Panc1 (cell line): ENCODE measurements around the gene PCDHGC3.

ENCODE experiments used
- POLR2AphosphoS5 ChIP-seq: IDR thresholded peaks from 2 replicates; pipeline ENCODE4 v1.6.1; 2012; ENCODE audit warnings: mild to moderate bottlenecking, low read depth, low read length, moderate library complexity
- TF ChIP-seq, protein P1 (sequence below): fragments of 450-650 bp; IDR thresholded peaks from 2 replicates; pipeline ENCODE4 v1.5.1; 2017; ENCODE audit warnings: mild to moderate bottlenecking
- TF ChIP-seq, protein P2 (sequence below), 2 experiments: IDR thresholded peaks; 2 replicates each; pipeline ENCODE4 v1.6.1; 2011 to 2012; ENCODE audit warnings: low read depth in 2 of 2, control low read depth in 1 of 2, low read length in 1 of 2, mild to moderate bottlenecking in 1 of 2, moderate library complexity in 1 of 2; ENCODE audit not compliant: insufficient read depth in 1 of 2

DNA sequence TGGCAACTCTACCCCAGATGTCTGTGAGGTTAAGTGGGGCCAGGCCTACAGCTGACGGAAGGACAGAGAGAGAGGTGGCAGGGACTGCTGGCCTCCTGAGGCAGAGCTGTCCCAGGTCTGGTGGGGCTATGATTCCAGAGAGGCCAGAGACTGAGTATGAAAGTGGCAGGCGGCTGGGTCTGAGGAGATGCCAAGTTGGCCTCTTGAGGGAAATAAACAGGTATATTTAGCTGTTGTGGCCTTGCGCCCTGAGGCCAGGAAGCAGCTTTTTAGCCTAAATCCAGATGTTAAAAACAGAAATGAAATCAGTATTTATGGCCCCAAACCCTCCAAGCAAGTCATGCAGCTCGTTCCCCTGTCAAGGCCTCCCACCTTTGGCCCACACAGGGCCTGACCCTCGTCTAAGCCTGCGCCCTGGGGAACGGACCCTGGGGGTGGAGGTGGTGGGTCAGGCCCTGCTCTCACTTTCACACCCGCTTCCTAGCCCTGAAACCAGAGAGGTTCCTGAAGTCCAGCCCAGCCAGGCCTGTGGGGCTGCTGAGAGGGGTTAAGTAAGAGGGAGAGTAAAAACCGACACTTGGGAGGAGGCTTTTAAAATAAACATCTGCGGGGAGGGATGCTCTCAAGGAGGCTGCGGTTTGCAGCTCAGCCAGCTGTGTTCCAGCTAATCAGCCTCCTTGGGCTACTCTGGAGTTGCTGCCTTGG, 31.8 kb downstream of the PCDHGC3 start:
- TF ChIP-seq, protein P1, sequence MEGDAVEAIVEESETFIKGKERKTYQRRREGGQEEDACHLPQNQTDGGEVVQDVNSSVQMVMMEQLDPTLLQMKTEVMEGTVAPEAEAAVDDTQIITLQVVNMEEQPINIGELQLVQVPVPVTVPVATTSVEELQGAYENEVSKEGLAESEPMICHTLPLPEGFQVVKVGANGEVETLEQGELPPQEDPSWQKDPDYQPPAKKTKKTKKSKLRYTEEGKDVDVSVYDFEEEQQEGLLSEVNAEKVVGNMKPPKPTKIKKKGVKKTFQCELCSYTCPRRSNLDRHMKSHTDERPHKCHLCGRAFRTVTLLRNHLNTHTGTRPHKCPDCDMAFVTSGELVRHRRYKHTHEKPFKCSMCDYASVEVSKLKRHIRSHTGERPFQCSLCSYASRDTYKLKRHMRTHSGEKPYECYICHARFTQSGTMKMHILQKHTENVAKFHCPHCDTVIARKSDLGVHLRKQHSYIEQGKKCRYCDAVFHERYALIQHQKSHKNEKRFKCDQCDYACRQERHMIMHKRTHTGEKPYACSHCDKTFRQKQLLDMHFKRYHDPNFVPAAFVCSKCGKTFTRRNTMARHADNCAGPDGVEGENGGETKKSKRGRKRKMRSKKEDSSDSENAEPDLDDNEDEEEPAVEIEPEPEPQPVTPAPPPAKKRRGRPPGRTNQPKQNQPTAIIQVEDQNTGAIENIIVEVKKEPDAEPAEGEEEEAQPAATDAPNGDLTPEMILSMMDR = no peak
- TF ChIP-seq POLR2AphosphoS5 = no peak
- TF ChIP-seq, protein P2, sequence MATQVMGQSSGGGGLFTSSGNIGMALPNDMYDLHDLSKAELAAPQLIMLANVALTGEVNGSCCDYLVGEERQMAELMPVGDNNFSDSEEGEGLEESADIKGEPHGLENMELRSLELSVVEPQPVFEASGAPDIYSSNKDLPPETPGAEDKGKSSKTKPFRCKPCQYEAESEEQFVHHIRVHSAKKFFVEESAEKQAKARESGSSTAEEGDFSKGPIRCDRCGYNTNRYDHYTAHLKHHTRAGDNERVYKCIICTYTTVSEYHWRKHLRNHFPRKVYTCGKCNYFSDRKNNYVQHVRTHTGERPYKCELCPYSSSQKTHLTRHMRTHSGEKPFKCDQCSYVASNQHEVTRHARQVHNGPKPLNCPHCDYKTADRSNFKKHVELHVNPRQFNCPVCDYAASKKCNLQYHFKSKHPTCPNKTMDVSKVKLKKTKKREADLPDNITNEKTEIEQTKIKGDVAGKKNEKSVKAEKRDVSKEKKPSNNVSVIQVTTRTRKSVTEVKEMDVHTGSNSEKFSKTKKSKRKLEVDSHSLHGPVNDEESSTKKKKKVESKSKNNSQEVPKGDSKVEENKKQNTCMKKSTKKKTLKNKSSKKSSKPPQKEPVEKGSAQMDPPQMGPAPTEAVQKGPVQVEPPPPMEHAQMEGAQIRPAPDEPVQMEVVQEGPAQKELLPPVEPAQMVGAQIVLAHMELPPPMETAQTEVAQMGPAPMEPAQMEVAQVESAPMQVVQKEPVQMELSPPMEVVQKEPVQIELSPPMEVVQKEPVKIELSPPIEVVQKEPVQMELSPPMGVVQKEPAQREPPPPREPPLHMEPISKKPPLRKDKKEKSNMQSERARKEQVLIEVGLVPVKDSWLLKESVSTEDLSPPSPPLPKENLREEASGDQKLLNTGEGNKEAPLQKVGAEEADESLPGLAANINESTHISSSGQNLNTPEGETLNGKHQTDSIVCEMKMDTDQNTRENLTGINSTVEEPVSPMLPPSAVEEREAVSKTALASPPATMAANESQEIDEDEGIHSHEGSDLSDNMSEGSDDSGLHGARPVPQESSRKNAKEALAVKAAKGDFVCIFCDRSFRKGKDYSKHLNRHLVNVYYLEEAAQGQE (IDR thresholded peaks at IDR 0.05; ENCODE audit: insufficient read depth in 1 of 2, low read depth in 2 of 2, low read length in 1 of 2) = no peak
